Mucosa of rectum (tissue), 2 donors: ENCODE data around the gene OPCML.
"Not testable (repeated sequence)": the region's sequence is repeated elsewhere in the genome, so short reads cannot be mapped to it uniquely, and the experiment has no call there.

Experiments
- H3K27ac ChIP-seq, 2 donors: one replicate each; pipeline ENCODE4 v1.7.0; 2013; ENCODE audit warnings: inconsistent platforms in 2 of 2, low read depth in 2 of 2, low read length in 2 of 2
- H3K27me3 ChIP-seq, 2 donors: one replicate each; pipeline ENCODE4 v1.7.0; 2013; ENCODE audit warnings: low read length in 2 of 2; ENCODE audit not compliant: control insufficient read depth in 2 of 2, insufficient read depth in 2 of 2
- H3K36me3 ChIP-seq, 2 donors: one replicate each; pipeline ENCODE4 v1.7.0; 2013; ENCODE audit warnings: low read length in 2 of 2; ENCODE audit not compliant: control insufficient read depth in 2 of 2, insufficient read depth in 2 of 2
- H3K4me1 ChIP-seq, 2 donors: one replicate each; pipeline ENCODE4 v1.7.0; 2013; ENCODE audit warnings: low read length in 2 of 2, mild to moderate bottlenecking in 1 of 2; ENCODE audit not compliant: control insufficient read depth in 2 of 2, insufficient read depth in 2 of 2
- H3K4me3 ChIP-seq, 2 donors: one replicate each; pipeline ENCODE4 v1.7.0; 2013; ENCODE audit warnings: low read length in 2 of 2
- H3K9ac ChIP-seq, 2 donors: one replicate each; pipeline ENCODE4 v1.7.0; 2013; ENCODE audit warnings: low read length in 2 of 2, low read depth in 1 of 2, mild to moderate bottlenecking in 1 of 2
- H3K9me3 ChIP-seq, 2 donors: one replicate each; pipeline ENCODE4 v1.7.0; 2013; ENCODE audit warnings: low read length in 2 of 2; ENCODE audit not compliant: control insufficient read depth in 2 of 2
- donor health status: healthy.
- donor health status: Normal muscosa, but diverticular disease.

Gene OPCML

DNA sequence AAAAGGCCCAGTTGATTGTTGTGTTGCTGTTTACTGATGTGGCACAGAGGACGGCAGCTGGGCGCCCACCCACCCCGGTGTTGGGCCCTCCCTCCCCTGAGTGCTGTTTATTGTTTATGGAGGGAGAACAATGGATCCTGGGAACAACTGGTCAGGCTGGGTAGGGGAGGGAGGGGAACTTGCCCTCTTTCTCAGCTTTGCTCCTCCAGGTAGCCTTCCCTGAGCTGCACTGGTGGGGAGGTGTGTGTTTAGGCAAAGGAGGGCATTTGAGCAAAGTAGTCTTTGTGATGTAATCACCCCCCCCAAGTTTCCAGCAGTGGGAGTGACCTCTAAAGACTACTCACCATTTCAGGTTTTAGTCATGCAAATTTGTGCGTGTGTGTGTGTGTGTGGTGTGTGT lies 1126.6 kb downstream of the OPCML start:
- no peaks in the 10 kb centered on the region for H3K36me3 ChIP-seq
- H3K4me3 ChIP-seq, result no peak overlapping the region
- no peaks in the 10 kb centered on the region for H3K4me1 ChIP-seq
- H3K9ac ChIP-seq, result no peak overlapping the region
- H3K27ac ChIP-seq, result no peak overlapping the region
- H3K27me3 ChIP-seq, result no peaks in the 10 kb centered on the region
- no peaks in the 10 kb centered on the region for H3K9me3 ChIP-seq

DNA sequence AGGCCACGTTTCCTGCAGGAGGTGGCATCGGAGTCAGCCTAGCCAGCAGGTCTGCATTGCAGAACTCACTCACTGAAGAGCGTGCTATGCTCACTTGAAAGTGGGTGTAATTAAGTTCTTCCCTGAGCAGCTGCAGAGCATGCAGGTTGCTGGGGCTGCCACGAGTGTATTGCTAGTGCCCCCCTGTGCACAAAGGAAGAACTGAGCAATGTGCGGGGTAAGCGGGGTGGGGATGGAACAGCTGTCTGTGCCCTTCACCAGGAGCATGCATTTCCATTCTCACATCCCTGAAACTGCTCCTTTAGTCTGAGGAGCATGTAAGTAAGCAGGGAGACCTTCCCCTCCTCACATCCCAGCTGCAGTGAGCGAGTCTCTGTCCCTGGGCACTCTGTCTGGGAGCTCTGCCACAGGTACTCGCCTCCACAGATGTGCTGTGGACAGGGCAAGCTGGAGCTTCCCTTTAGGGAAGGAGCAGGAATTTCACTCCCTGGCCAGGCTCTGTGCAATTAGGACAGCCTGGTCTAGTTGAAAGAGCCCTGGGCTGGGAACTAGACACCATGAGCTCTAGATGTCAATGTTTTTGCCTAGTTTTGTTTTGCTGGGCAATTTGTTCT lies 1130.1 kb downstream of the OPCML start:
- no peak overlapping the region for H3K9ac ChIP-seq
- no peaks in the 10 kb centered on the region for H3K27me3 ChIP-seq
- H3K36me3 ChIP-seq, result no peaks in the 10 kb centered on the region

DNA sequence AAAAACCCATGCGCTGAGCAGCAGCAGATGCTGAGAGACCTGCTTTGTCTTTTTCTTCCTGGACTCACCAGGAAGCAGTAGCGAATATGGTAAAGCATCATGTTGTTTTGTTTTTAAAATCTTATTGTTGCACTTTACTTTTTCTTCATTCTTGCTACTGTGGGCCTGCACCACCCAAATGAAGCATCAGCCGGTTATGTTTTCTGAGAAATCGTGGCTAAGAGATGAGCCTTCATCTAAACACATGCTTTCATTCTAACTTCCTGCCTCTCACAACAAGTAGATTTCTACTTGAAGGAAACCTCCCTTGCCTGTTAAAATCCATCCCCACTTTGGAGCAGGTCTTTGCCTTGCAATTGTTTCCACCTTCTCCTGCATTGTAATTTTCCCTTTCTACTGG lies 1136.0 kb downstream of the OPCML start:
- no peaks in the 10 kb centered on the region for H3K36me3 ChIP-seq
- H3K4me3 ChIP-seq, result no peak overlapping the region
- no peaks in the 10 kb centered on the region for H3K9me3 ChIP-seq
- H3K27me3 ChIP-seq, result no peaks in the 10 kb centered on the region
- no peak overlapping the region for H3K27ac ChIP-seq
- H3K4me1 ChIP-seq, result no peaks in the 10 kb centered on the region
- H3K9ac ChIP-seq, result no peak overlapping the region

More for the DNA sequence above, 1130.1 kb downstream of the OPCML start:
- Histone ChIP-seq H3K4me3 (no peak overlapping the region), H3K27ac (no peak overlapping the region), H3K9me3 (no peaks in the 10 kb centered on the region), H3K4me1 (no peaks in the 10 kb centered on the region)

- H3K36me3 ChIP-seq, result no peaks in the 10 kb centered on the region
- H3K27ac ChIP-seq, result no peak overlapping the region
- no peaks in the 10 kb centered on the region for H3K4me1 ChIP-seq
- no peak overlapping the region for H3K9ac ChIP-seq
- no peaks in the 10 kb centered on the region for H3K9me3 ChIP-seq
- H3K4me3 ChIP-seq, result no peak overlapping the region
- H3K27me3 ChIP-seq, result no peaks in the 10 kb centered on the region
These were observed 1136.9 kb downstream of the OPCML start for GRCh38 chr11:132395434-132395833.

DNA sequence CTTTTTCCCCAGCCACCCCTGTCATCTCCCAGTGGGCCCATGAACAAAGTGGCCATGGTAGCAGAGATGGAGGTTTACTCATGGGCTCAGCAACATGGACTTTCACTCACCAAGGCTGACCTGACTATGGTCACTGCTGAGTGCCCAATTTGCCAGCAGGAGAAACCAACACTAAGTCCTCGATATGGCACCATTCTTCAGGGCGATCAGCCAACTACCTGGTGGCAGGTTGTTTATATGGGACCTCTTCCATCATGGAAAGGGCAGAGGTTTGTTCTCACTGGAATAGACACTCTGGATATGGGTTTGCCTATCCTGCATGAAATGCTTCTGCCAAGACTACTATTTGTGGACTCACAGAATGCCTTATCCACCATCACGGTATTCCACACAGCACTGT lies 1152.8 kb downstream of the OPCML start:
- Histone ChIP-seq H3K4me1 (no peaks in the 10 kb centered on the region), H3K9me3 (peaks cover 0 to 3% of the 10 kb centered on the region in 2 donors), H3K4me3 (no peak overlapping the region), H3K9ac (no peak overlapping the region), H3K36me3 (no peaks in the 10 kb centered on the region), H3K27me3 (no peaks in the 10 kb centered on the region), H3K27ac (no peak overlapping the region)

GRCh38 chr11:132373405-132374143 lies 1158.7 kb downstream of the OPCML start:
- no peaks in the 10 kb centered on the region for H3K36me3 ChIP-seq

DNA sequence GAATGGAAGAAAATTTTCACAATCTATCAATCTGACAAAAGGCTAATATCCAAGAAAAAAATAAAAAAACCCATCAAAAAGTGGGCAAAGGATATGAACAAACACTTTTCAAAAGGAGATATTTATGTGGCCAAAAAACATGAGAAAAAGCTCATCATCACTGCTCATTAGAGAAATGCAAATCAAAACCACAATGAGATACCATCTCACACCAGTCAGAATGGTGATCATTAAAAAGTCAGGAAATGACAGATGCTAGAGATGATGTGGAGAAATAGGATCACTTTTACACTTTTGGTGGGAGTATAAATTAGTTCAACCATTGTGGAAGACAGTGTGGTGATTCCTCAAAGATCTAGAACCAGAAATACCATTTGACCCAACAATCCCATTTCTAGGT lies 1162.2 kb downstream of the OPCML start:
- H3K9me3 ChIP-seq, H3K27me3 ChIP-seq, H3K36me3 ChIP-seq, H3K4me1 ChIP-seq, H3K27ac ChIP-seq, H3K9ac ChIP-seq, H3K4me3 ChIP-seq: not testable (repeated sequence)

More at GRCh38 chr11:132373405-132374143, 1158.7 kb downstream of the OPCML start:
- Histone ChIP-seq H3K27me3 (no peaks in the 10 kb centered on the region), H3K27ac (no peak overlapping the region), H3K4me1 (no peaks in the 10 kb centered on the region), H3K9me3 (peaks cover 0 to 3% of the 10 kb centered on the region in 2 donors), H3K9ac (no peak overlapping the region), H3K4me3 (no peak overlapping the region)

DNA sequence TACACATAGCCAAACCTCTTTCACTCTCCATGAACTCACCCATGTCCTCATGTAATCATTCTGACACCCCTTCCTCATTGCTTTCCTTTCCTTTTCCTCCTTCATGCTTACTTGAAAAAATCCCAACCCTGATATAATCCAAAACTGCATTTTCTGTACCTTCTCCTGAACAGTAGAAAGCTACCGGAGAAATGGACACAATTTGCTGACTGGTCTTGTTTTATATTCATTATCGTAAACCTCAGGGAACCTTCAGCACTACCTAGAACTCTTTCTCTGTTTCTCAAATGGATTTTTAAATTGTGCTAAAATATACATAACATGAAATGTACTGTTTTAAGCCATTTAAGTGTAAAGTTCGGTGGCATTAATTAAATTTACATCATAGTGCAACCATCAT lies 1165.0 kb downstream of the OPCML start:
- Histone ChIP-seq H3K4me3 (no peak overlapping the region), H3K9ac (no peak overlapping the region), H3K4me1 (no peaks in the 10 kb centered on the region), H3K9me3 (no peaks in the 10 kb centered on the region), H3K27ac (no peak overlapping the region), H3K36me3 (no peaks in the 10 kb centered on the region), H3K27me3 (no peaks in the 10 kb centered on the region)

DNA sequence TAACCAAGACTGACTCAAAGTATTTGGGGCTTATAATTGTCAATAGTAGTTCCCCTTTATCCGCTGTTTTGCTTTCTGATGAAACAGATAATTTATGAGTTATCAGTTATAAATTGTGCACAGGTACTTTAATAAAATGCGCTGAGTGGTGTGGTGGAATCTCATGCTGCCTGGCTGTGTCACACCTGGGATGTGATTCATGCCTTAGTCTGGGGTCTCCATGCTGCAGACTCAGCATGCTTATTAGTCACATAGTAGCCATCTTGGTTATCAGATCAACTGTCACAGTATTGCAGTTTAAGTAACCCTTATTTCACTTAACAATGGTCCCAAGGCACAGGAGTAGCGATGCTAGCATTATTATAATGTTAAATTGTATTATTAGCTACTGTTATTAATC lies 1166.7 kb downstream of the OPCML start:
- Histone ChIP-seq H3K27me3 (no peaks in the 10 kb centered on the region), H3K4me3 (no peak overlapping the region), H3K9me3 (no peaks in the 10 kb centered on the region), H3K4me1 (no peaks in the 10 kb centered on the region), H3K27ac (no peak overlapping the region), H3K9ac (no peak overlapping the region), H3K36me3 (no peaks in the 10 kb centered on the region)
